ENCODE measurements around the gene CBX4.

DNA sequence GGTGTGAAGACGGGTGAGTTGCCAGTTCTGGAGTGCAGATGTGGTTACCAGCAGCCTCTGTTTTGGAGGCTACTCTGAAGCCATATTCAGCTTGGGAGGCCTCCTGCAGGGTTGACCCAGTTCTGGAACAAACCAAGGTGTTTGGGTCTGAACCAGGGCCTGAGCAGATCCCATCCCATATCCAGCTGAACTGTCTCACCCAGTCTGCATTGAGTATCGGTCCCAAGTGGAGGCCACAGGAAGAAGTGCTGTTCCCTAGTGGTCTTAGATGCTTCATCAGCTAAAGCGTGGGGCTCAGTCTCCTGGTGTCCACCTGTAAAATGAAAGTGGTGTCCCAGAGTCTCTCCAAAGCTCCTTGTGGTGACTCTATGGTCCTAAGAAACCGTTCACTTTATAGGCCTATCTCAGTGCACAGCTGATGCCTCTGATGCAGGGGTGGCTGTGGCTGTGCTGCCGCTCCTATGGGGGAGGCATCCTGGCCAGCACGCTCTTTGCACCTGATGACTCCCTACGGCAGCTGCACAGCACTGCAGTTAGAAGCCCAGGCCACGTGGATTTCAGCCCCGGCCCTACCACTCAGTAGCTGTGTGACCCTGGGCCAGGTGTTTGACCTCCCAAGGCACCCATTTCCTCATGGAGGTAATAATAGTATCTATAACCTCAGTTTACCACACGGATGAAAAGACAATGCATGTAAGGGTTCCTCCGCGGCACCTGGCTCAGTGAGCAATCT, 21.0 kb downstream of the CBX4 start:
- TF ChIP-seq TAF1 (IDR thresholded peaks at IDR 0.05; ENCODE audit: borderline replicate concordance, insufficient read depth, low read length) (no peak), POLR2AphosphoS5 (IDR thresholded peaks at IDR 0.05; ENCODE audit: low read depth, low read length) (no peak)
